Stimulated activated CD4-positive, alpha-beta T cell treated with anti-CD3 and anti-CD28 coated beads, TNF-alpha, amount 100 ng/mL, for 4 hours (primary cell): Measurements from ENCODE around the gene TFF2.

Source experiments
- DNase-seq, 3 experiments: peaks; one replicate each; pipeline ENCODE4 v3.0.0-alpha.2; 2020; ENCODE audit warnings: low read depth in 3 of 3

TFF2 gene

DNA sequence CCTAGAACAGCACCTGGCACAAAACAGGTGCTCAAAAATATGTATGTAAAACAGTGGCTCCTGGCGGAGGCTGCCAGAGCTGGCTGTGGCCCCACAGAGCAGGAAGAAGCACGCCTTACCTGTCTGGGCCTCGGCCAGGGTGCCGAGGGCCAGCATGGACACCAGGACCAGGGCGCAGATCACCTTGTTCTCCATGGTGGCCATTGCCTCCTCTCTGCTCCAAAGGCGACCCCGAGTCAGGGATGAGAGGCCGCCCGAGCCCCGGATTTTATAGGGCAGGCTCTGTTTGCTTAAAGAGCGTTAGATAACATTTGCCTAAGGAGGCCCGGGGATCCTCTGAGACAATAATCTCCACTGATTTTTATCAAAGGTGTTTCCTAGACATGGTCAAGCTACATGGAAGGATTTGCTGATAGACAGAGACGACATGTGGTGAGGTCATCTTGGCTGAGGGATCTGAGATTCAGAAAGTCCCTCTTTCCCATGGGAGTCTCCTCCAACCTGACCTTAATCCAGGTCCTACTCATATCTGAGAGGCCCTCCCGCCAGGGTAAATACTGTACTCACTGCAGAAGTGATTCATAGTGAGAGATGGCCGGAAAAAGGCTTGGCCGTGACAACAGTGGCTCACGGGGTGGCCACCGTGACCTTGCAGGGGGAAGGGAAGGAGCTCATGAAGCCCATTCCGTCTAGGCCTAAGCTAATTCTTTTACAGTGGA is 15.7 kb upstream of the TFF2 start, which contains the start of gene TFF1:
TFF1 (minus strand) TSS at position 244 of the 719 bp plus-strand sequence; CDS start at position 204, 40 bp downstream.
- DNase-seq = no peak

DNA sequence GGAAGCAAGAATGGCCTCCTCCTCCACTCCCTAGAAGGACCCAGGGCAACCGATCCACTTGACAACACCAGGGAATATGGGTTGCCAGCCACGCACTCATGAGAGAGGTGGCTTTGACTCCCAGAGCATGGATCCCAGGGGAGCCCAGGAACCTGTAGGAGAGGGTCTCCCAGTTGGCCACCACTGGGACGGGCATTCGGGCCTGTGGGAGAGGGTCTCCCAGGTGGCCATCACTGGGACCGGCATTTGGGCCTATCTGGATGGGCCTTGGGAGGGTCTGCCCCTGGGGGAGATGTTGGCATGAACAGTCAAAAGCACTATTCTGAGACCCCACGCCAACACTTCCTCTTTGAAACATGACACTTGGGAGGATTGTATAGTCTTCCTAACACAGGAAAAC is 15.0 kb upstream of the TFF2 start:
- no peak for DNase-seq

DNA sequence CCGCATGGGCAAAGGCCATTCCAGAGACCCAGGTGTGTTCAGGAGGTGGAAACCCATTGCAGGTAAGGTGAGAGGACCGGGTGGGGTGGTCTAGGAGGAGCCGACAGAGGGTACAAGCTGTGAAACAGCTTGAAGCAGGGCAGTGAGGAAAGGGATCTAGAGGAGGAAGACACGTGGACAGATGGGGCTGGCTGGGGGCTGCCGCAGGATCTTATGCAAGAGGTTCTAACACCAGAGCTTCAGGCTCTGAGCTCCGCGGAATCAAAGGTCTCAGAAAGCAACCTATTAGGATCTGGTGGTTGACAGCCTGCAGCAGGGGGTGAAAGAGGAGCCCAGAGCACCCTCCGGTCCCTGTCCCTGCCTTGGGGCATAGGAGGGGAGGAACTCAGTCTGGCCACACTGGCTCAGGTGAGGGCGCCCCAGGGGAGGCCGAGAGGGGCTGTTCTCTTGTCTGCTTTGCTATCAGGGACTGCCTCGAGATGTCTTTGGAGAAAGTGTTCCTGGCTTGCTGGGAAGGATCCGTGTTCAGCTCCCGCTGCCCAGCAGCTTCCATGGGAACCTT is 13.6 kb upstream of the TFF2 start:
- DNase-seq = no peak

DNA sequence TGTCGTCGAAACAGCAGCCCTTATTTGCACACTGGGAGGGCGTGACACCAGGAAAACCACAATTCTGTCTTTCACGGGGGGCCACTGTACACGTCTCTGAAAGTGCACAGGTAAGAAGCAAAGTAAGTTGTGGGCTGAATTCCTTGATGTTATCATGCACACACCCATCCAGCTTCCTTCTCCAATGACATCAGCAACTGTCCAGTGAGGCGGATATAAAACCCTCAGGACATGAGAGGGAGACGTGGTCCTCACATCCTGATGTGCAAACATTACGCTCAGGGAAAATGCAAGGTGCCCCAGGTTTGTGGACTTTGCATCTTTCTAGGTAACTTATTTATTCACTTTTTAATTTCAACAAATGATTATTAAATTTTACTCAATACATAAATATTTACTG is 12.5 kb upstream of the TFF2 start:
- no peak for DNase-seq

DNA sequence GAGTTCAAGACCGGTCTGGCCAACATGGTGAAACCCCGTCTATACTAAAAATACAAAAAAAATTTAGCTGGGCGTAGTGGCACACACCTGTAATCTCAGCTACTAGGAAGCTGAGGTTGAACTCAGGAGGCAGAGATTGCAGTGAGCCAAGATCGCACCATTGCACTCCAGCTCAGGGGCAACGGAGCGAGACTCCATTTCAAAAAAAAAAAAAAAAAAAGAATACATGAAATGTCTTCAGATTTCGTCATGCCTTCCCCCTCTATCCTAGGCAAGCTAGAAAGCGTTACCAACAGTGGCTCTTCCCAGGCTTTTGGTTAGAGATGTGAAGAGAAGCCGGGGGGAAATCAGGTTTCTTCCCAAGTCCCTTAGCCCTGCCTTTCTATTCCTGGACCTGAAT is 11.9 kb upstream of the TFF2 start:
- DNase-seq = no peak

DNA sequence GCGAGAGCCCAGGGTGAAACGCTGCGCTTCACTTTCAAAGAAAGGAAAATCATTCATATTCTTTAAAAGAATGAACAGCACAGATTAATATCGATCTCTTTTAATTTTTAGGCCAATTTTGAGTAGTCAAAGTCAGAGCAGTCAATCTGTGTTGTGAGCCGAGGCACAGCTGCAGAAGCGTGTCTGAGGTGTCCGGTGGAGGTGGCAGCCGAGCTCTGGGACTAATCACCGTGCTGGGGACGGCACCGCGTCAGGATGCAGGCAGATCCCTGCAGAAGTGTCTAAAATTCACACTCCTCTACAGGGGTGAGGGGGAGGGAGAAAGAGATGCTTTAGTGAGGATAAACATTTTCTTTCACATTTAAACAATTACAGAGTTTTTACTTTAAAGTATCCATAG is 11.4 kb upstream of the TFF2 start:
- DNase-seq = no peak

DNA sequence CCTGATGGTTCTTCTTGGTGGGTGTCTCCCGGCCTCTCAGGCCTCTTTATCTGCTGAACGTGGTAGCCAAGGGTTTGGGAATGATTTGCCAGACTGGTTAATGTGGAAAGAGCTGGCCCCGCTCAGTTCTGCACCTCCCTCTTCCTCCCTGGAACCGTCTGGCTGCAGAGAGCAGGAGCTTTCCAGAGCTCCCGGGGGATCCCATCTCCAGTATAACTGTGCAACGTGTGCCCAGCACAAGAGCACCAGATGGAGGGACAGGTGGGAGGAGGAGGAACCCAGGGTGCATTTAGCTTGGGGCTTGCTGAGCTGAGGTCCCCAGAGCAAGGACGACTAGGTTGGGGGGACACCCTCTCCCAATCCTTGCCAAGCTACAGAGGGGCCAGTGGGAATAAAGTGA is 10.5 kb upstream of the TFF2 start:
- DNase-seq = no peak

DNA sequence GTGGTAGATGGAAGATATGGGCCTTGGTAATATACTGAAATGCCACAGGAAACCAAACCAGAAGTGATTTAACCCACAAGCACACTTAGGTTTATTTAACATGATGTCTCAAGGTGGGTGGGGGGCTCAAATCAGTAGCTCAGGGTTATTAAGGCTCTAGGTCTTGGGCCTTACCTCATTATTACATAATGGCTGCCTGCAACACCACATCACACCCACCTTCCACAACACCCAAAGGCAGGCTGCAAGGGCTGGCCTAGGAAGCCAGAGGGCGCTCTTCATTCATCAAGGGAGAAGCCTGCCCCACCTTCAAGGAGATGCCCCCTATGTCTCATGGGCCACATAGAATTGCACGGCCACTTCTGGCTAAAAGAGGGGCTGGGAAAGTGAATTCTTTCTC is 9.5 kb upstream of the TFF2 start:
- DNase-seq = no peak

DNA sequence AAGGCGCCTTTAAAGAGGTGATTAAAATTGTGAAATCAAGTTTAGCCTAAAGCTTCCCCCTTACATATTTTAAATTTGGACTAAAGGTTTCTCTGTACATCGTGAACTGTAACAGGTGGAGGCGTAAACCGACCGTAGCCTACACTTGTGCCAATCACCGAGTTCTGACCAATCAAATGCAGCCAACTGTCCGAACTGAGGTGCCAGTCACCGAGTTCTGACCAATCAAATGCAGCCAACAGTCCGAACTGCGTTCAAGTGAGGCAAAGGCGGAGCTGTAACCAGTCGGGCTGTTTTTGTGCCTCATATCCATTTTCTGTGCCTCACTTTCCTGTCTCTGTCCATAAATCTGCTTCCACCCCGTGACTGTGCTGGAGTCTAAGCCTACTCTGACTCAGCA is 8.1 kb upstream of the TFF2 start:
- no peak for DNase-seq

DNA sequence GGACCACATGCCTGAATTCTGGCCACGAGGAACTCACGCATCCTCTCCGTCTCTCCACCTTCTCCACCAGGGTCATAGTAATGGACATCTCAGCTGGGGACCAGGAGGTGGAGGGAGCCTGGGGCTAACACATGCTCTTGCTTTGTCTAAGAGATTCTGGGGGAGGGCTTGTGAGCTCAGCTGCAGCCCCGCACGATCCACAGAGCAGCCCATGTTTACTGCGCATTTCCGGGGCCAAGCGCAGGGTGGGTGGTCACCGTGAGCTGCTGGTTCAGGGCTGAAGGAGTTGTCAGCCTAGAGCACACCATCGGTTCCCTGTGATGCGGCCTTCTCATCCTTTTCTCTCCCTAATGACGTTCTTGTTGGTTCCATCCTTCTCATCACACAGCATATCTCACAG is 7.5 kb upstream of the TFF2 start:
- no peak for DNase-seq

DNA sequence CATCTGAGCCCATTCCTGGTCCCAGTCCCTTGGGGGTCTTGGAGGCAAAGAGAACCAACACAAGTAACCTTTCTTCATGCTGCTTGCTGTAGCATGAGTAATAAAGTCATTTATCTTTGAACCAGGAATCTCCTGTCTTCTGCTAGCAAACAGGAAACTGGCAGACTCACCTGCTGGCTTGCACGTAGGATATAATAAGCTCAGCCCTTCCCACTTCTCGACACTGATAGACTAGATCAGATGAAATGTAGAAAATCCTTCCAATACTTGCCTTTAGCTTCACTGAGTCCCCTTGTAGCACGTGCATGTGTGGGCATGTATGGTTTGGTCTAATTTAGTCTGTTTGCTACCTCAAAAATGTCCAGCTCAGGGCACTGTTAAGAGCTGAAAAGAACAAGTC is 6.5 kb upstream of the TFF2 start:
- DNase-seq = no peak

DNA sequence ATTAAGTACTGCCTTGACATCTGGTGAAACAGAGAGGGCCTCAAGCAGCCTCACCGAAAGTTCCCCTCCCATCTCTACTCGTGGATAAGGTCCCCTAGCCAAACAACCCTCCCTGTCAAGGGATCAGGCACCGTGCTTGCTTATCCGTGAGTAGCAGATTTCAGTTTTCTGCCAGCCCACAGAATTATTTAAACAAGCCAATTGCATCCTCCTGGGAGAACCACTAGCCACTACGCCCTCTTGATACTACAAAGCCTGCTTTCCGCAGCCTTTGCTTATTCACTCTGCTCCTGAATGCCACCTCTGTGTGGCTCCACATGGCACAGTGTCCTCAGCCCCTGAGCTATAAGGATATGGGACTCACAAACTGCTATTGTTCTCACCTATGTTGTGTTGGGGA is 5.9 kb upstream of the TFF2 start:
- no peak for DNase-seq

DNA sequence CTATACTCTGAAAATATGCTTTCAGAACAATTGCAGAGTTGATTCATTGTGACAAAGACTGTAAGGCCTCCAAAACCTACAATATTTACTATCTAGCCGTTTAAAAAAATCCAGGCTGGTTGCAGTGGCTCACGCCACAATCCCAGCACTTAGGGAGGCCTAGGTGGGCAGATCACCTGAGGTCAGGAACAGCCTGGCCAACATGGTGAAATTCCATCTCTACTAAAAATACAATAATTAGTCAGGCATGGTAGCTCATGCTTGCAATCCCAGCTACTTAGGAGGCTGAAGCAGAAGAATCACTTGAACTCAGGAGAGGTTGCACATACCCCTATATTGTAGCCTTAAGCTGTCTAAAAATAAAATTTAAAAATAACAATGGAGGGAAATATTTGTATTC is 5.3 kb upstream of the TFF2 start:
- no peak for DNase-seq

DNA sequence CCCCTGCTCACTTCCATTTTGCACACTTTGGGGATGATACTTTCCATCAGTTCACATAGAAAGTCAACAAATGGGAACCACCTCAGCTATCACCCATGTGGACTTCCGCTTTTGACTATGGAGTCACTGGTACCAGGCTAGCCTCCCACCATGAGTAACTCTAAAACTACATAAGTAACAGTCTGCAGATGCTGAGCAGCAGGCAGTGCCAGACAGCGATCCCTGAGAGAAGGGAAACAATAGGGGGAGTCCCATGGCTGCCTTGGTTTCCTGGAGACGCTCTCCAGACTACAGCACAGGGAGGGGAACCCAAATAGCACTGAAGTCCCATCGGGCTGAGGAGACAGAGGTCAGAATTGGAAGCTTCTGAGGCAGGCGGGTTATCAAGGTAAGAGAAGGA is 2.8 kb upstream of the TFF2 start:
- DNase-seq = no peak

DNA sequence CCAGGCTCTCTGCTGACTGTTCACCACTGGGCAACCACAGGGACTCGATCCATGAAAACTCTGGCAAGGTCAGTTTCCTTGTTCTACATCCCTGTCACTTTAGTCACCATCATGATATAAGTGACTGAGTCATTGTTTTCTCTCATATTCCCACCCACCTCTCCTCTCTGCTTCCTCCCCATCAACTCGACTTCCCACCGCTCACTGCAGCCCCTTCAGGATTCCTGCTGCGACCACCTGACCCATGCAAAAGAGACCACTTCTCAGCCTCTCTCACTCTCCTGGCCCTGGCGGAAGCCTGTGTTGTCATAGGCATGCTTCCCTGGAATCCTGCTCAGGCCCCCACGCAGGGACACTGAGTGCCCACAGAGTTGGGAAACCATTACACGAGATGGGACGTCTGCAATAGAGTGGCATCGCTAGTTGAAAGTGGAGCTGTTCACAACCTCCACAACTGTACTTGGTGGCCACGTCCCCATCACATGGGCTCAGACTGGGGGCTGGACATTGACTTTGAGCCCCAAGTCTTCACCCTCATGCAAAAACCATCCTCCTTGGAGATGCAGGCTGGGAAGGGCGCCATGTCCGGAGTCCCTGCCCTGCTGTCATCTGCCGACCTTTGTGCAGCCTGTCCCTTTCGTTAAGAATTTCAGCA is 1.8 kb upstream of the TFF2 start:
- no peak for DNase-seq

DNA sequence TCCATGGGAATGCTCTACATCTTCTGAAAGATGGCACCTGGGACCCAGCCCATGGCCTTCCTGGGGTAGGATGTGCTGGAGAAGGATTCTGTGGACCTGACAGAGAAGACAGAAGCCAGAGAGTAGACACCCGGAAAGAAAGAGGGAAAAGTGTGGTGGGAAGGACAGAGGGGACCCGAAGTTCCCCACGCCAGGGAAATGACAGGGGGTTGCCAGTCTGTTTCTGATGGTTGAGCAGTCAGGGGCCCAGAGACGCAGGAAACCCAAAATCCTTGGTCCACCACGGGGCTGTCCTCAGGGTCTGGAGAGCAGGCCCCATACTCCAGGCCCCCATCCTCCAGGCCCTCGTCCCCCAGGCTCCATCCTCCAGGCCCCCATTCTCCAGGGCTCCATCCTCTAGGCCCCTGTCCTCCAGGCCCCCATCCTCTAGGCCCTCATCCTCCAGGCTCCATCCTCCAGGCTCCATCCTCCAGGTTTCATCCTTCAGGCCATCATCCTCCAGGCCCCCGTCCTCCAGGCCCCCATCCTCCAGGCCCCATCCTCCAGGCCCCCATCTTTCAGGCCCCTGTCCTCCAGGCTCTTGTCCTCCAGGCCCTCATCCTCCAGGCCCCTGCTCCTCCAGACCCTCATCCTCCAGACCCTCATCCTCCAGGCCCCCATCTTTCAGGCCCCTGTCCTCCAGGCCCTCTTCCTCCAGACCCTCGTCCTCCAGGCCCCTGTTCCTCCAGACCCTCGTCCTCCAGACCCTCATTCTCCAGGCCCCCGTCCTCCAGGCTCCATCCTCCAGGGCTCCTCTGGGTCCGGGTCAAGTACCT is 1.0 kb upstream of the TFF2 start:
- DNase-seq = no peak

DNA sequence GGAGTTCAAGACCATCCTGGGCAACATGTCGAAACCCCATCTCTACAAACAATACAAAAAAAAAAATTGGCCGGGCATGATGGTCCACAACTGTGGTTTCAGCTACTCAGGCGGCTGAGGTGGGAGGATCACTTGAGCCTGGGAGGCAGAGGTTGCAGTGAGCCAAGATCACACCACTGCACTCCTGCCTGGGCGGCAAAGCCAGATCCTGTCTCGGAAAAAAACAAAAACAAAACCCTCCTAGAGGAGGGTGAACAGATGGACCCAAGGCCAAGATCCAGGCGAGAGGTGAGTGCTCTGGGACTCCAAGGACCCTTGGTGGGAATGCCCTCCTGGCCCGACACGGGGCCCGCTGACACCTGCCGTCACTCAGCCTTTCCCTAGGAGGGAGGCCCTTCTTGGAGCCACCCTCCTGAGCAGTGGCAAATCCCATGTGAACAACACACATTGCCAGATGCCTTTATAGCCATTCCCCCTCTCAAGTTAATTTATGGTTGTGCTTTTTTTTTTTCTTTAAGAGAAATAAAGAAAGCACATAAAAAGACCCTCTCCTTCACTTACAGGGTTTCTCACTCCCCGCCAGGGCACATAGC is 380 bp downstream of the TFF2 start:
- no peak for DNase-seq

DNA sequence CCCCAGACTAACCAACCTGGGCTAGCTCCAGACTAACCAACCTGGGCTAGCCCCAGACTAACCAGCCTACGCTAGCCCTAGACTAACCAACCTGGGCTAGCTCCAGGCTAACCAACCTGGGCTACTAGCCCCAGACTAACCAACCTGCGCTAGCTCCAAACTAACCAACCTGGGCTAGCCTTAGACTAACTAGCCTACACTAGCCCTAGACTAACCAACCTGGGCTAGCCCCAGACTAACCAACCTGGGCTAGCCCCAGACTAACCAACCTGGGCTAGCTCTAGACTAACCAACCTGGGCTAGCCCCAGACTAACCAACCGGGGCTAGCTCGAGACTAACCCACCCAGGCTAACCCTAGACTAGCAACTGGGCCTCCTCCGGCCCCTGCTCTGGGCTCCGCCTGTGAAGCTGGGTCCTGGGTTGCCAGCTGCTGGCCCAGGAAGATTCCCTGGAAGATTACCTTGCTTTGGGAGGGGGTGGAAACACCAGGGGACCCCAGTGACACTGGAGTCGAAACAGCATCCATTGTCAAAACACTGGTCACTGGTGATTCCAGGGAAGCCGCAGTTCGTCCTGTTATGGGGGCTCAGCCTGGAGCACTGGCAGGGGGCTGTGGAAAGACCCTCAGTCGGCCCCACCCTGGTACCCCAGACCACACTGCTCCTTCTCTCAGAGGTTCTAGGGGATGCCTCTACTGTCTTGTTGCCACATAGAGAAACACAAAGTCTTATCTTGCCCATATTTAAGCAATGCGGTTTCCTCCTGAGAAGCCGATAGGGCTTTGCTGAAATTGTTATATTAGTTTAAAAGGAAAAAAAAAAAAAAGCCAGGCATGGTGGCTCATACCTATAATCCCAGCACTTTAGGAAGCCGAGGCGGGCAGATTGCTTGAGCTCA is 1.1 kb downstream of the TFF2 start:
- no peak for DNase-seq

DNA sequence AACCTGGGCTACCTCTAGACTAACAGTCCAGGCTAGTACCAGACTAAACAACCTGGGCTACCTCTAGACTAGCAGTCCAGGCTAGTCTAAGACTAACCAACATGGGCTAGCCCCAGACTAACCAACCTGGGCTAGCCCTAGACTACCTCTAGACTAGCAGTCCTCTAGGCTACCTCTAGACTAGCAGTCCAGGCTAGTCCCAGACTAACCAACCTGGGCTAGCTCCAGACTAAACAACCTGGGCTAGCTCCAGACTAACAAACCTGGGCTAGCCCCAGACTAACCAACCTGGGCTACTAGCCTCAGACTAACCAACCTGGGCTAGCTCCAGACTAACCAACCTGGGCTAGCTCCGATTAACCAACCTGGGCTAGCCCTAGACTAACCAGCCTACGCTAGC is 2.0 kb downstream of the TFF2 start:
- no peak for DNase-seq

DNA sequence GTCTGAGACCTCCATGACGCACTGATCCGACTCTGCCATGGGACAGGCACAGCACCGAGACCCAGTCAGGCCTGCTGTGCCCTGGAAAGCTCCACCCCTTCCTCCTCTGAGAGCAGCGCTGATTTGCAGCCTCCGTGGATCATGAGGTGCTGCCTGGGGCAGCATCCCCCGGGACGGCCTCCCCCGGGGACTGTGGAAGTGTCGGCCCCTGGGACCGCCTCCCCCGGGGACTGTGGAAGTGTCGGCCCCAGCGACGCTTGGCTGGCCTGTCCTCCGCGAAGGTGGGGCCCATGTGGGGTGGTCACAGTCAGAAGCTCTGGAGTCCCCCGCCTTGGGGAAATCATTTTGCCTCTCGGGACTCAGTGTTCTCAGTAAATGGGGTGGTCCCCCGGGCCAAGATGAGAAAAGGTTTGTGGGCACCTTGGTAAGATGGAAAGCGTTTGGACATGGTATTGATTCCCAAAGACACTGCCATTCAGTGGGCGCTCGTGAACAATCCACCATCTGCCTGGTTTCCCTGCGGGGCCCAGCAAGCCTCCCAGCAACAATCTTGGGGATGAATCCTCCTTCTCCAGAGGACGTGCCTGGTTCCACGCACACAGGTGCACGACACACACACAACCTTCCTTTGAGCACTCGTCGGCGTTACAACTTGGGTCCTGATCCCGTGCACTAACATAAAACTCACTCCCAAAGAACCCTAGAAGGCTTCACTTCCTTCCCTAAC is 3.0 kb downstream of the TFF2 start:
- DNase-seq = no peak
